Cardiac septum (tissue), 1 donor: Measurements from ENCODE around the gene VPS25. TPM values are rescaled to one million over a fixed set of nuclear protein-coding genes. Genes with fewer than 3 reads are reported as not detected.
"Not testable (repeated sequence)": the region's sequence is repeated elsewhere in the genome, so short reads cannot be mapped to it uniquely, and the experiment has no call there.

Source experiments
- DNase-seq: peaks from one replicate; pipeline ENCODE4 v3.0.0-alpha.2; 2020; ENCODE audit warnings: low spot score
- intact Hi-C: fragments of 100-400 bp; cut with DNase I; formaldehyde crosslinking; loops from one replicate; pipeline ENCODE4 v1.14.0; 2022
- long read RNA-seq: library from polyadenylated mRNA; unstranded; transcript quantifications from one replicate; pipeline ENCODE4 v2.0.0, GENCODE V29; 2021
- total RNA-seq: library from RNA; stranded (reverse); fragmentation: NEBNext Ultra II Directional; extraction: Animal tissue kit (Norgen Biotek cat#: 25700); gene quantifications from one replicate; pipeline ENCODE4 v1.2.1, GENCODE V29; 2021
- donor health status: DM: no; HTN: no; CAD: no.

VPS25 gene
- total RNA-seq: 32.3 TPM
- long read RNA-seq, transcript VPS25-201 (6 exons, 1,101 nt): major isoform, 32 of 34 reads
- long read RNA-seq, partial matches to known transcripts: 0 of 34 reads
- long read RNA-seq, other reads (novel, unspliced or antisense): 1 of 34 reads

DNA sequence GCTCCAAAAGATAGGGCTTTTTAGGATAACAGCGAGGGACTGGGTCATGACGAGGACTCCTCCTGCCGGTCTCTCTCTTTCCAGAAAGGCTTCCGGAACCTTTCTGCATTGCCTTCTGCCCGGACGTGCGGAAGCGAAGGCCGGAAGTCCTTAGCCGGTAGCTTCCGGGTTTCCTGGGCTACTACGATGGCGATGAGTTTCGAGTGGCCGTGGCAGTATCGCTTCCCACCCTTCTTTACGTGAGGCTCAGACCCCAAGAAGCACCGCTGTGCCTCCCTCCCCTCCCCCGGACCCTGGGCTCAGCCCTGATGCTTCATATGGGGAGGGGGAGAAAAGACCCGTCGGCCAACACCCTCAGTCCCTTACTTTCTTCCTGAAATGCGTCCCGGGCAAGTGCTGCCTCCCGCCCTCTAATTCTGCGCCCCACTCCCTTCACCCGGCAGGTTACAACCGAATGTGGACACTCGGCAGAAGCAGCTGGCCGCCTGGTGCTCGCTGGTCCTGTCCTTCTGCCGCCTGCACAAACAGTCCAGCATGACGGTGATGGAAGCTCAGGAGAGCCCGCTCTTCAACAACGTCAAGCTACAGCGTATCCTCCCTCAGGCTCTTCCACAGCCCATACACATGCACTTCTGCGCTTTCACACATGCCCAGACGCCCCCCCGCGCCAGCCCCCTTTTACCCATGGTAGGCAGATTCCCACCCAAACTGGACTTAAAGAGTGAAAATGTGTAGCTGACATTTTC is at the start of gene VPS25:
VPS25 (plus strand) TSS at position 160 of the 746 bp plus-strand sequence; CDS start at position 187, 27 bp downstream.
- intact Hi-C loops: no loop called here

GRCh38 chr17:42723636-42724035 is 49.6 kb upstream of the VPS25 start:
- no peak for DNase-seq
- intact Hi-C loops: loop anchor here (5.0 to 10.0 kb wide), 2 partner anchors 99 to 211 kb away; partner anchors contain the start of gene BECN1

More for the DNA sequence above, at the start of gene VPS25:
- peak; percentile 92 for DNase-seq

DNA sequence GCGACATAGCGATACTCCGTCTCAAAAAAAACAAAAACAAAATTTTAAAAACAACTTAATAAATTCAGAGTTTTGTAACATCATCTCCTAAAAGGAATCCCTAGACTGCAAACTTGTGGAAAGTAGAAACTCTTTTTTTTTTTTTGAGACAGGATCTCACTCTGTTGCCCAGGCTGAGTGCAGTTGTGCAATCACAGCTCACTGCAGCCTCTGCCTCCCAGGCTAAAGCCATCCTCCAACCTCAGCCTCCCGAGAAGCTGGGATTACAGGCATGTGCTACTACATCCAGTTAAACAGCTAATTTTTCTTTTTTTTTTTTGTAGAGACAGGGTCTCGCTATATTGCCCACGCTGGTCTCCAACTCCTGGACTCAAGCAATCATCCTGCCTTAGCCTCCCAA is 48.1 kb upstream of the VPS25 start:
- DNase-seq: no peak
- intact Hi-C loops: loop anchor here (10.0 kb wide), 1 partner anchor 210 kb away; no protein-coding TSS in a partner anchor

DNA sequence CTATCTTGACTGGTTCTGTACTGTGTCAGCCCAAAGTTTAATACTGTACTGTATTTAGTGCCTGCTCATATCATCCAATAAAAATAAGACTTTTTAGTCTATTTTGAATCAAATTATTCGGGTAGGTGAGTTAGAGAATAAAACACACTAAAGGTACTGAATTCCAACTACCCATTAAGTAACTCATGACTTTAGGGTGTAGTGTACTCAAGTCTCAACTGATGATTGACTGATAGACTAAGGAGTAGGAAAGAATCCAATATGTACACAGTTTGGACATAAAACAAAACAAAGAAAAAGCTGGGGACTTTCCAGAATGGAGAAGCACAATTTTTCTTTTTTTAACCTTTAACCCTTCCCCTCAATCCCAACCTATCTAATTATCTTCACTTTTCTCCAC is 32.5 kb upstream of the VPS25 start:
- intact Hi-C loops: no loop called here
- DNase-seq: no peak

DNA sequence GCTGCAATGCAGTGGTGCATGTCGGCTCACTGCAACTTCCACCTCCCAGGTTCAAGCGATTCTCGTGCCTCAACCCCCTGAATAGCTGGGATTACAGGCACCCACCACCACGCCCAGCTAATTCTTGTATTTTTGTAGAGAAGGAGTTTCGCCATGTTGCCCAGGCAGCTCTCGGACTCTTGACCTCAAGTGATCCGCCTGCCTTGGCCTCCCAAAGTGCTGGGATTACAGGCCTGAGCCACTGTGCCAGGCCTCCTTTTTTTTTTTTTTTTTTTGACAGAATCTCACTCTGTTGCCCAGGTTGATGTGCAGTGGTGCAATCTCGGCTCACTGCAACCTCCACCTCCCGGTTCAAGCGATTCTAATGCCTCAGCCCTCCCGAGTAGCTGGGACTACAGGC is 30.3 kb upstream of the VPS25 start:
- intact Hi-C loops, DNase-seq: not testable (repeated sequence)

DNA sequence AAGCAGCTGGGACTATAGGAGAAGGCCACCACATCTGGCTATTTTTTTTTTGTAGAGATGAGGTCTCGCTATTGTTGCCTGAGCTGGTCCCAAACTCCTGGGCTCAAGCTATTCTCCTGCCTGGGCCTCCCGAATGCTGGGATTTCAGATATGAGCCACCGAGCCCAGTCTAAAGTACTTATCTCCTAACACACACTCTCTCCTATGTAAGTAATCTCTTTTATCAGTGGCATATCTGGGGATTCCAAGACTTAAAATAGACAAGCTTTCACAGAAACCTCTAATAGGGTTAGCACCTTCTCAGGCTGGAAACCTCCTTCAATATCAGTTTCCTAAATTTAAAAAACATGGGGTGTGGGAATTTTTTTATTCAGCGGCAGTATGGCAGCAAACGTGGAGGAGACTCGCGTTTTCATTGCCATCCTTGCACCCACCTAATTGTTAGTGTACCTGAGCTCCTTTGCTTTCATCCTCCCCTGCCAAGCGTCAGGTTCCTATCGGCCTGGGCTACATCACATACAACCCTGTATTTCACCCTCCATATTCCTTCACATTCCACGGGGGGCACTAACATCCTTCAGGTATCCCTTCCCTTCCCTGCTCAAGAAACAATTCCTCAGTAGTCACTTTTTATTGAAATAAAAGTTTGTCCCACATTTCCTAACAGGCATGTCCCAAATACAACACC is 29.5 kb upstream of the VPS25 start:
- DNase-seq: no peak
- intact Hi-C loops: loop anchor here (2.0 kb wide), 1 partner anchor 19 kb away; no protein-coding TSS in a partner anchor

DNA sequence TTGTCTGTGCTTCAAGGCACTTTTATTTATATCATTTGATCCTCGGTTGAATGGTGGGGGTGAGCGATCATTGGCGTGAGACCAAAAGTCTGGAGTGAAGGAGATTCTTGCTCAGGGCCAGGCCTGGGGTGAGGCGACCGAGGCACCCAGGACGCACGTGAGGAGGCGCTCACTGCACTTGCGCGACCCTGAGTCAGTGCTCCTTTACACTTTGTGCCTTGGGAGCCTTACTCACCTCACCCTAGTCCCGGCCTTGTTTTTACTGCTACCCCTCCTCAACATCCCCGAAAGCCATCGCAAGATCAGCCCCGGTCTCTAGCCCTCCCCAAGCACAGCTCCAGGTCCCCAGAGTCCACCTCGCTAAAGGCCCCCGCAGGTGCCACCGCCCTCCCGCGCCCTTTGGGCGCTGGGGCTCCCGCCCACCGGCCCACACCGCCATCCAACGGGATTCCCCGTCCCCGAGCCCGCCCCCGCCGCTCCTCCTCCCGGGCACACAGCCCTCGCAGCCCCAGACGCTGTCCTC is 28.9 kb upstream of the VPS25 start:
- intact Hi-C loops: loop anchor here (2.0 kb wide), 1 partner anchor 18 kb away; no protein-coding TSS in a partner anchor
- DNase-seq: peak; percentile 89

DNA sequence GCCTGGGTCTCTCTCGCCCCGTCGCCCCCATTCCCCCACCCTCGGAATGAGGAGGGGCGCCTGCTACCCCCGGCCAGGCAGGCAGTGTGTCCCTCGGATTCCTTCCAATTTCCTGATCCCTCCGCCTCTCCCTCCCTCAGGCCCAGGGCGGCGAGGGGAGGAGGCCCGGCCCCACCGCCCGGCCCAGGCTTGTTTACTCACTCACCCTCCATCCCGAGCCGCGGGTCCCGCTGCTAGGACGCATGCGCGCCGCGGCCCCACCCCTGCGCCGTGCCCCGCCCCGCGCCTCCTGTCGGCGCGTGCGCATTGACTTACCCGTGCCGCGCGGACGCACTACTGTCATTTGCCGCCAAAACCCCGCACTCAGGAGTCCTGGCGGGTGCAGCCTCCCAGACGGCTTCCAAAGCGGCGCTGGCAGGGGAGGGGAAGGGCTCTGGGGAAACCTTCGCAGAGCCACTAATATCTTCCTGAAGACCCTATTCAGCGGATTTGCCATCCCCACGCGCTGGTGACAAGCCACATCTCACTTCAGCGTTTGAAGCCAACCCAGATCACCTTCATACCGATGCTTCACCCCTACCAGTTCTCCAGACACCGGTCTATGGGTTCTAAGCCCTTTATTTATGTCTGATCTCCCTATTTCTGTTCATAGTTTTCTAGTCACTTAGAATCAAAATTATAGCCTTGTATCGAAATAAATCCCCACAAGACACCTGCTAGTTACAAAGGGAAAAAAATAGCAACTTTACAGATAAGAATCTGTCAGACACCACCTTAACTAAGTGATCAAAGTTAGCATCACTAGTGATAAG is 28.2 kb upstream of the VPS25 start, which contains the start of gene EZH1:
EZH1 (minus strand) TSS at position 235 of the 812 bp plus-strand sequence. CDS start 16,099 bp downstream, outside the sequence.
- peak; percentile 95 for DNase-seq
- intact Hi-C loops: loop anchor here (2.0 to 5.0 kb wide), 2 partner anchors 18 to 63 kb away; partner anchors contain the start of genes CCR10 and CNTNAP1

GRCh38 chr17:42748202-42748907 is 24.9 kb upstream of the VPS25 start:
- no peak for DNase-seq
- intact Hi-C loops: loop anchor here (5.0 kb wide), 1 partner anchor 66 kb away; the partner anchor contains the start of genes CCR10 and CNTNAP1

DNA sequence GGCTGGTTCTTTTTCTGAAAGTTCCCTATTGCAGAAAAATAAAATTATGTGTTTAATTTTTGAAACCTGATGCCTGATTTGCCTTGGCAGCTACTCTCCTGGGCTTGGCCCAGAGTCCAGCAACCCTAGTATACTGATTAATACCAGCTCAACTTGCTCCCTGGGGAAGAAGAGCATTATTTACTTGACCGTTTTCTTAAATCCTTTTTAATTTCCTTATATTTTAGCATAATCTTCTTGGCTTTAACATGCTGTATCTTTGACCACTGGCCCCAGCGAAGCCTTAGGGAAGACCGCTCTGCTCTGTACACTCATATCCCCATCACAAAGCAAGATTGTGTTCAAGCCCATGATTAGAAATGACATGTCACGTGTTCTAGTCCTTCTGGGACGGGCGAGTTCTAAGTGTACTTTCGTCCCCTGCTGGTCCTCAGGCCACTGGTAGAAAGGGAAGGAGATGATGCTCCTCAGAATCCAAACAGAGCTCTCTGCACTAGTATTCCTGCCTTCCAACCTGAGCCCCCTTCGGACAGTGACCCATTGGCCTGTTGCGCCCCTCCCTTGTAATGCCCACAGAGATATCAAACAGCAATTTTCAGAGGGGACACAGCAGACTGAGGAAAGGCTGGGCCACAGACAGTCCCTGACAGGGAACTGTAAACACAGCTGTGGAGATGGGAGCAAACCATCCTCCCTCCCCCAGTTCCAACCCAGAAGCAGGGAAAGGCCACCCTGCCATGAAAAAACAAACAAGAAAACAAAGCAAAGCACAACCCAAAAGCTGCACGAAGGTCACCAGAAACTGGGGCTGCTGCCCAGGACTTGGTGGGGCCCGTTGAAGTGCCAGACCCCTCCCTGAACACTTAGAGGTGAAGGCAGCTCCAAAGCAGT is 24.1 kb upstream of the VPS25 start:
- intact Hi-C loops: loop anchor here (5.0 kb wide), 1 partner anchor 67 kb away; the partner anchor contains the start of genes CCR10 and CNTNAP1

GRCh38 chr17:42750739-42751344 is 22.4 kb upstream of the VPS25 start:
- intact Hi-C loops: no loop called here
- peak; percentile 36 for DNase-seq

More for the DNA sequence above, 24.1 kb upstream of the VPS25 start:
- peak; percentile 63 for DNase-seq

GRCh38 chr17:42751628-42752027 is 21.6 kb upstream of the VPS25 start:
- intact Hi-C loops: no loop called here
- peak; percentile 20 for DNase-seq

DNA sequence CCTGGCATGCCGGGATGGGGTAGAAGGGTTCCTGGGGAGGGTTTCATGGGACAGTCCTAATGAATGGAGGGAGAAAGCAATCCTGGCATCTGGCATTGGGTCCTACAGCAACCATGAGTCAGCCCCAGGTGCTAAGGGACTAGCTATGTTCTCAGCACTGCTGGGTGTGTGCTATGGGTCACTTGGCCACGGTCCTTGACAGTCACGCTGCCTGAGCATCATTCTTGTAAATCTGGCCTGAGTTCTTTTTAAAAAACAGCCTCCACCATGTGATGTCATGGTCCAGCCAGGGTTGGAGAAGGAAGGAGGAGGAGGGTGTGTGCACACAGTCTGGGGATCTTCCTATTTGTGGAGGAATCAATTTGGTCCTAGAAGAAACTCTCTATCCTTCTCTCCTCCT is 18.5 kb upstream of the VPS25 start:
- peak; percentile 60 for DNase-seq
- intact Hi-C loops: no loop called here

GRCh38 chr17:42759982-42760651 is 13.1 kb upstream of the VPS25 start:
- peak; percentile 67 for DNase-seq
- intact Hi-C loops: loop anchor here (5.0 kb wide), 1 partner anchor 183 kb away; the partner anchor contains the start of gene PSMC3IP

DNA sequence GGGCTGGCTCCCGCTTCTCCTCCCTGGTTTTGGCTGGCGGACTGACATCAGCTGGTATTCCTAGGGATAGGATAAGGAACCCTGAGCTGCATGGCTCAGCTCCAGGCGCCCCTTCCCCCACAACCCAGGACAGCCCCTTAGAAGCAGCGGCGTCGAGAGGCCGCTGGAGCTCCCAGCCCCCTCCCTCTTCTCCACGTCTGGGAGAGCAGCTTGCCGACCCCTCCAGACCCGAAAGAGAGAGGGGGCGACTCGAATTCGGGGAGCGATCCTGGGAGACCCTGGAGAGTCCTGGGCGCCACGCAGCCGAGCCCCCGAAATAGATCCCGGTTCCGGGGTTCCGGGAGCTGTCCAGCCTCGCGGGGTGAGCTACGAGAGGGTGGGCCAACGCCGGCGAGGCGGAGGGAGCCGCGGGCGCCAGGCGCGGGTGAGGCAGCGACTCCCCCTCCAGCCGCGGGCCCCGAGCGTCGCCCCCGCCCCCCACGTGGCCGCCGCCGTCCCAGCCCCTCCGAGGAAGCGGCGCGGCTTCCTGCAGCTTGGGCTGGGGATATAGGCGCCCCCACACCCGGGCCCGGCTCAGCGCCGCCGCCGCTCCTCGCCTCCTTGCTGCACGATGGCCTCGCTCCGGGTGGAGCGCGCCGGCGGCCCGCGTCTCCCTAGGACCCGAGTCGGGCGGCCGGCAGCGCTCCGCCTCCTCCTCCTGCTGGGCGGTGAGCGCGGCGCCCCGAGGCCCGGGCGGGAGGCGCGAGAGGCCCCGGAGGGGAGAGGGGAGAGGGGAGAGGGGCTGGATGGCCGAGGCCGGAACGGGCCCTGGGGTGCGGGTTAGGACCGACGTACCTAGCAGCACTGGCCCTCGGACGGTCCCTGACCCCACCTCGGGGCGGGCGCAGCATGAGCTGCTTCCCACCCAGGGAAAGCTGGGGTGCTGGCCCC is 12.3 kb upstream of the VPS25 start, which contains the start of gene RAMP2:
RAMP2 (plus strand) TSS at position 576 of the 930 bp plus-strand sequence; CDS start at position 611, 35 bp downstream.
- peak; percentile 68 for DNase-seq
- intact Hi-C loops: loop anchor here (5.0 kb wide), 1 partner anchor 184 kb away; the partner anchor contains the start of gene PSMC3IP
